ENCODE data around the gene LRRC43.

The LRRC43 gene, protein sequence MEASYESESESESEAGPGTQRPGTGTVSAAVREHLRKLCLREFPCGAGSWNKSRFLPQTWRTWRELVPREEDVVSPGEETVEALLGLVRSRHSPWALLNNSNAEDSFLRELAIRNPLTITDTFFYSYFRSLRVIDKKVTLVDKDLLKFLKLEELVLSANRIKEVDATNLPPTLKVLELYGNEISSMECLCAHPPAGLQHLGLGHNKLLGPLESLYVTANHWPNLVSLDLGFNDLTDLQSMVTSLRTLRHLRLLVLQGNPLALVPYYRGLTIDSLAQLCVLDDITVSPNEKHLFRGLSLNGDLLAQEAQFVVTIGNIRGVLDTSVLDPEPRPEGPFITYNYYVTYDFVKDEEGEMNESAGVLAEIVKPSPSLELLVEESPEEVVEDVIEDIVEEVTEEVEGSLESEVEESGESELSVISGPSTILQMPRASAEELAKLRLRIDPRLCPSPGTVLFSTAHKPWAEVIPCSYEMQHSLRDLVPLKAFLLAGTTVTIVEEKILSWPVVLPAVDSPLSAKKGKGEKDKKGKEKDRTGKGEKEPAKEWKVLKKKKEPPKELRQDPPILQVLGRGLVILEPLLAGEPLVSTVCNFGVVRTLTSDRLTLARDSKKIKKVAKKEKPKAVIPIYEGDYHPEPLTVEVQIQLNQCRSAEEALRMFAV

DNA sequence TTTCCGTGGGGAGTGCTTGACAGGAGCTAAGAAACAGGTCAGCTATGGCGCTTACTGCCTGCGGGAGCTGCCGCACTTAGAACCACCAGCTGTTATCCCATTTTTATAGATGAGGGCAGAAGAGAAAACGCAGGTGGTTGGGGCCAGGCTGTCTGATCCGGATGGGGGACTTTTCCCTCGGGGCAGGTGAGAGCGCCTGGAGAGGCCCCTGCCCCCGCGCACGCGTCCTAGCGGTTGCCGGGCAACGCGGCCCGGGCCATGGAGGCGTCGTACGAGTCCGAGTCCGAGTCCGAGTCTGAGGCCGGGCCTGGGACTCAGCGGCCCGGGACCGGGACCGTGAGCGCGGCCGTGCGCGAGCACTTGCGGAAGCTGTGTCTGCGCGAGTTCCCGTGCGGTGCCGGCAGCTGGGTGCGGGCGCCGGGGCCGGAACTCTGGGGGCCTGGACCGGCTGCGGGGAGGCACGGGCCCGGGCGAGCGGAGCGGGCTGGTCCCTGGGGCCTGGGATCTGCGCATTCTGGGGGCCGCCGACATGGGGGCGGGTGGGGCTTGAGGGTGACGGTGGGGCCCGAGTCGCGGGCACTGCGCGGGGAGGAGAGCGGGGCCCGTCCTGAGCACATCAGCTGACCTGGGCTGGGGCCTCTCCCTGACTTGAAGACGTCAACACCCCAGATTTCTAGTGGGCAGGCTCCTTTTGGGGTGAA lies at the start of gene LRRC43:
Gene LRRC43, plus strand, starts transcription at position 237 of the 701 bp plus-strand sequence. Its CDS starts 22 bp downstream, at position 259.
- no peak for DNase-seq (ENCODE audit: low read depth)

DNA sequence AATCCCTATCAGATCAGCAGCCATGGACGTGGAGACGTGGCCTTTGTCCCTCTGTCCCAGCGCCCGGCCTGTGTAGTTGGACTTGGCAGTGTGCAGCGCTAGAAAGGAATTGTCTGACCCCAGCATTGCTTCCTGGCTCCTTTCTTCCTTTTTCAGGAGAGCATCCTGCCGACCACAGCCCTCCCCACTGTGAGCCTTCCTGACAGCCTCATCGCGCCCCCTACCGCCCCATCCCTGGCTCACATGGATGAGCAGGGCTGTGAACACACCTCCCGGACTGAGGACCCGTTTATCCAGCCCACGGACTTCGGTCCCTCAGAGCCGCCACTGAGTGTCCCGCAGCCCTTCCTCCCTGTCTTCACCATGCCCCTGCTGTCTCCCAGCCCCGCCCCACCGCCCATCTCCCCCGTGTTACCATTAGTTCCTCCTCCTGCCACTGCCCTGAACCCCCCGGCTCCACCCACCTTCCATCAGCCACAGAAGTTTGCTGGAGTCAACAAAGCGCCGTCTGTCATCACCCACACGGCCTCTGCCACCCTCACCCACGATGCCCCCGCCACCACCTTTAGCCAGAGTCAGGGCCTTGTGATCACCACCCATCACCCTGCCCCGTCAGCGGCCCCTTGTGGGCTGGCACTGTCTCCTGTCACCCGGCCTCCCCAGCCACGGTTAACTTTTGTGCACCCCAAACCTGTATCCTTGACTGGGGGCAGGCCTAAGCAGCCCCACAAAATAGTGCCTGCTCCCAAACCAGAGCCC lies 49.6 kb upstream of the LRRC43 start:
- no peak for DNase-seq (ENCODE audit: low read depth)

DNA sequence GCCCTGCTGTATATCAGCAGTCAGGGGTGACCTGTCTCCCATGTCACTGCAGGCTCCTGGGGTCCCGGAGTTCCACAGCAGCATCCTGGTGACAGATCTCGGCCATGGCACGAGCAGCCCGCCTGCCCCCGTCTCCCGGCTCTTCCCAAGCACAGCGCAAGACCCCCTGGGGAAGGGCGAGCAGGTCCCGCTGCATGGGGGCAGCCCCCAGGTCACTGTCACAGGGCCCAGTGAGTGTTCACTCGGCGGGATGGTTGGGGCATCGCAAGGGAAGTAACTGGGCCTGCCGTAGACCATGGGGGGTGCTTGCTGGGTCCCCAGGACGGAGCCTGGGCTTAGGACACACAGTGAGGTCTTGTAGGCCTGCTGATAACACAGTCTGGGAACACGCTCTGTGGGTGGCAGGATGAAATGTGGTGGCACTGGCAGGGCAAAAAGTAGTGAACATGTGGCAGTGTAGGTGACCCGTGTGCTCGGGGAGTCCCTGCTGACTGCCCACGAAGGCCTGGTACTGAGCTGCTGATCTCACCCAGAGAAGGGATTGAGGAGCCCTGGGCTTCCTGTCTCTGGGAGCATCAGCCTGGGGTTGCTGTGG lies 47.4 kb upstream of the LRRC43 start:
- no peak for DNase-seq (ENCODE audit: low read depth)

DNA sequence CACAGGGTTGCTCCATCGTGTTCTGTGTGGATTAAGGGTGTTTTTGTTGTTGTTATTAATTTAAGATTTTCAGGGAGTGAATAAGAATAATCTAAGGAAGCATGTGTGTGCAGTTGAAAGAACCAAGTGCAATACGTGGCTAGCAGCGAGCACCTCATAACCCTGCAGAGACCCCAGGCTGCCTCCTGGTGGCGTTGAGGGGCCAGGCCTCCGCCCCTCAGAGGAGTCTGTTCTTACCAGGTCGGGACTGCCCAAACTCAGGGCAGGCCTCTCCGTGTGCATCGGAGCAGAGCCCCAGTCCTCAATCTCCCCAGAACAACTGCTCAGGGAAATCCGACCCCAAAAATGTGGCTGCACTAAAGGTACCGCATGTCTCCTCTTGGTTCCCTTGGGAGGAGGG lies 45.7 kb upstream of the LRRC43 start:
- no peak for DNase-seq (ENCODE audit: low read depth)

DNA sequence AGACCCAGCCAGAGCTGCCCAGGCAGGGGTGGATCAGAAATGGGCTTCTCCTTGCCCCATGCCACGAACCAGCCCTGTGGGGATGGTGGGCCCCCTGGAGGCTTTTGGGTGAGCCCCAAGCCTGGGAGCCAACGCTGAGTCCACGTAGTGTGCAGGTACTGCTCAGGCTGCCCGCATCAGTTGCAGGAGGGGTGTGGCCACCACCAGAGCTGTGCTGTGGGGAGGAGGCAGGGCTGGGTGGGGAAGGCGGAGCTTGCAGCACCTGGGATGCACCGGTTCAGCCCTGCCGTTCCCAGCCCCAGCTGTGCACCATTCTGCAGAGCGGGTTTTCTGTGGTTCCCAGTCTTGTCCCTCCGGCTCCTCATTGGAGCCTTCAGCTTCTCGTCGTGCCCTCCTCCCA lies 45.2 kb upstream of the LRRC43 start:
- no peak for DNase-seq (ENCODE audit: low read depth)

DNA sequence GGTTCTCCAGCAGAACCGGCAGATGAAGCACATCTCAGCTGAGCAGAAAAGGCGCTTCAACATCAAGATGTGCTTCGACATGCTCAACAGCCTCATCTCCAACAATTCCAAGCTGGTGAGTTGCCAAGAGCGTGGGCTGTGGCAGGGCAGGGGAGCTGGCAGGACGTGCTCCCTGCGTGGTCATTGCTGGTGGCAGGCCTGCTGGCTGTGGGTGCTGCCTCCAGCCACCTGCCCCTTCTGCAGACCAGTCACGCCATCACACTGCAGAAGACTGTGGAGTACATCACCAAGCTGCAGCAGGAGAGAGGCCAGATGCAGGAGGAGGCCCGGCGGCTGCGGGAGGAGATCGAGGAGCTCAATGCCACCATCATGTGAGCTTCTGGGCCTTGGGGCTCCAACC lies 44.7 kb upstream of the LRRC43 start:
- no peak for DNase-seq (ENCODE audit: low read depth)

DNA sequence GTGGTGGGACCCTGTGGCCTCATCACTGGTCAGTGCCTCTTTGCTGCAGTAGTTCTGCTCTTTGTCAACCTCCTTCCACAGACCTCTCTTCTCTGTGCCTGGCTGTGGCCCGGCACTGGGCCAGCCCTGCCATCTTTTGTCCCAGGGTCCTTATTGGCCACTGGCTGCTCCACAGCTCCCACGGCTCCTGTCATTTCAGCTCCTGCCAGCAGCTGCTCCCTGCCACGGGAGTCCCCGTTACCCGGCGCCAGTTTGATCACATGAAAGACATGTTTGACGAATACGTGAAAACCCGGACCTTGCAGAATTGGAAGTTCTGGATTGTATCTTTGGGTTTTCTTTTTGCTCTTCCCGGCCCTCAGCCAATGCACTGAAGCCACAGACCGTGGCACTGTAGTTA lies 44.3 kb upstream of the LRRC43 start:
- no peak for DNase-seq (ENCODE audit: low read depth)

DNA sequence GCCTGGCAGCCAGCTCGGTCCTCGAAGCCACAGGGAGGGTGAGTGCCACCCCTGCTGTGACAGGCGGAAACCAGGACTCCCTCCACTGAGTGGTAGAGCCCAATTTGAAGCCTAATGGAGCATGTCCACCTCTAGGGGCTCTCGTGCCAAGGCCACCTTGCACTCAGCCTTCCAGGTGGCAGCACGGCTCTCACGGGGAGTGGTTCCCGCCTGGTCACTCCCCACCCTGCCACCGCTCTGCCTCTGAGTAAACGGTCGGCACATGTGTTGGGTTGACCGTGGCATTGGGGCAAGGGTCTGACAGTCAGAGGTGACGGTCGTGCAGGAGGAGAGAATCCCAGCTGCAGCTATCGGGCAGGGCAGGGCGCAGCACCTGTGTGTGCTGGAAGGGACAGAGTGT lies 43.7 kb upstream of the LRRC43 start:
- DNase-seq (ENCODE audit: low read depth): no peak

DNA sequence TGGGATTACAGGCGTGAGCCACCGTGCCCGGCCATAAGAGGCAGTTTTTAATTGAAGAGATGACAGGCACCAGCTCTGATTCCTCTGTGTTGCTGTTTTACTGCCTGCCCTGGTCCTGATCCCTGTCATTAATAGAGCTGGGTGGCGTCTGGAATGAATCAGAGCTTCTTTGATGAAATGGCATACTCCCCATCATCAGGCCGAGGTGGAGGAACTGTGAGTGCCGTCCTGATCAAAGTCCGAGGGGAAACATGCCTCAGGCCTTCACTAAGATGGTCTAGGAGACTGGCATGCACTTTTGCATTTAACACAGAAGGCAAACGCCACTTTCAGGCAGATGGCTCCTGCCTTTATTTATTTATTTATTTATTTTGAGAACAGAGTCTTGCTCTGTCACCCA lies 43.0 kb upstream of the LRRC43 start:
- no peak for DNase-seq (ENCODE audit: low read depth)

DNA sequence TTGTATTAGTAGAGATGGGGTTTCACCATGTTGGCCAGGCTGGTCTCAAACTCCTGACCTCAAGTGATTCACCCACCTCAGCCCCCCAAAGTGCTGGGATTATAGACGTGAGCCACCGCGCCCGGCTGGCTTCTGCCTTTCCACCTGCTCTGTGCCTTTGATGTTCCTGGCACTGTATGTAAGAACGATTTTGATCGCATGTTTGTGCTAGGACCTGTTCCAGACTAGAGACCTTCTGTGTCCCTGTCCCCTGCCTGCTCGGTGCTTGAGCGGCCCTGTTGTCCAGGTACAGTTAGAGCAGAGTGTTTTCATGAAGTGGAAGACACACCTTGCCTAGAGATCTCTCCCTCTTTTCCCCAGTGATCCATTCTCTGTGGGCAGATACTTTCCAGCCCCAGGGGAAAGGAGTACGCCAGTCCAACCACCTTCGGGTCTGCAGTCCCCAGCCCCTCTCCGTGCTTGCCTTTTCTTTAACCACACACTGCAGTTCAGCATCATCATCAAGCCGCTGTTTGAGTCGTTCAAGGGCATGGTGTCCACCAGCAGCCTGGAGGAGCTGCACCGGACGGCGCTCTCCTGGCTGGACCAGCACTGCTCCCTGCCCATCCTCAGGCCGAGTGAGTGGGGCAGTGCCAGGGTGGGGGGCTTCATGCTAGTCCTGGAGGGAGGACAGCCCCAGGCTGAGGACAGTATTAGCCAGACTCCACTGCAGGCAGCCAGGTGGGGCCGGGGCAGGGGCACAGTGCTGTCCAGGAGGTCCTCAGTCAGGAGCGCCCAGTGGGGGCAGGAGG lies 42.3 kb upstream of the LRRC43 start:
- no peak for DNase-seq (ENCODE audit: low read depth)

DNA sequence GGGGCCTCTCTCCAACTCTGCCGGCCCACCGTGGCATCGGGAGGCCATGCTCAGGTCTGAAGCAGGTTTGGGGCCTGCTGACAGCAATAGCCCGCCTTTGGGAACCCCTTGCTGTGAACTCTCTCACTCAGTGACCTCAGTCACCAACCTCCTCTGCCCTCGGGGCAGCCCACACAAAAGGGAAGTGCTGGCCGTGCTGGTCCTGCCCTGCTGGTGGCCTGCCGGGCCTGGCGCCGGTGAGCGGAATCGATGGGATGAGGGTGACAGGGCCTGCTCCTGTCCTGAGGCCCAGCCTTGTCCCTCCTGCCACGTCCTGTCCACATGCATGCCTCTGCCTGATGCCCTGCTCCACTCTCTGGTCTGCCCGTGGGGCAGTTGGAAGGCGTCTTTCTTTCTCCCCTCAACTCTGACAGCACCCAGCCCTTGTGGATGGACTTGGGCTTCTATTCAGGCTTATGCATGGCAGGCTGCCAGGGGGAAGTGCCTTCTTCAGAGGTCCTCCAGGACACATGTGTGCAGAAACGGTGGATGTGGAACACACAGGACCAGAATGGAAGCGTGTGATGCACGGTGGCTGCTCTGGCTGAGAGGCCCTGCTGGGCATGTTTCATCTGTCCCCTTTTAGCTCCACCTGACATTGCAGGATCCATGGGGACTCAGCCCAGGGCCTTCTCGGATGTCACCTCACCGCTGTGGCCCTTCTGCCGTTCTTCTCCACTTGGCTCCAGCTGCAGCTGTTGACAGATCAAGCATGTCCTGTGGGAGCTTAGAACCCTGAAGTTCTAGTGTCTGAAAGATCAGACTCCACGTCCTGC lies 40.8 kb upstream of the LRRC43 start:
- no peak for DNase-seq (ENCODE audit: low read depth)

DNA sequence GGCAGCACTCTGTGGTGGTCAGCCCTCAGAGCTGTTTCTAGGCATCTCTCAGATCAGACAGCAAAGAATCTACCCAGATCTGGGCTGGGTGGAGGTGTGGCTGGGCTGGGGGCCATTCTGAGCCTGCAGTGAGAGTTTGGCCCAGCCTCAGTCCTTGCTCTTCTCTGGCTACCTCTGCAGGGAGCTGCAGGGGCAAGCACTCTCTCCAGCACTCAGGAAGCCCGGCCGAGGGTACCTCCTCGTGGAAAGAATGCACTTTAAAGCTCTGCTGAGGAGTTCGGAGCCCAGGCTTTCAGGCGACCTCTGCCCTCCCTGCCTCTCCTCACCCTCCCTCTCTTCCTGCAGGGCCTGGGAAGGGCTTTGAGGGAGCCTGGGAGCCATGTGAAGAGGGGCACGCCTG lies 40.1 kb upstream of the LRRC43 start:
- no peak for DNase-seq (ENCODE audit: low read depth)

DNA sequence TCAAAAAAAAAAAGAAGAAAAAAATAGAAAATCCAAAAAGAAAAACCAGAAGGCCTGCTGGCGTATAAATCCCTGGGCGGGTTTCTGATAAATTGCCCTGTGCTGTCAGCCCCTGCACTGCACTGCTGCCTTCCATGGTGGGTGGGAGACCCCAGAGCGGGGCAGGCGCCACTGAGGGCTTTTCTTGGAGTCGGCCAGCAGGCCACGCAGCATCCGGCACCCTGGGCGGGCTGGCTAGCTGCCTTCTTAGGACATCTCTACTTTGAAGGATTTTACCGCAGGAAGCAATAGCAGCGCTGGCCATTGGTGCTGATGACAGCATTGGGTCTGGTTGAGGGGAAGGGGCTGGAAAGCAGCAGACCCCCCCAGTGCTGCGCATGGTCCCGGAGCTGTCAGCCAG lies 38.0 kb upstream of the LRRC43 start:
- DNase-seq (ENCODE audit: low read depth): no peak

DNA sequence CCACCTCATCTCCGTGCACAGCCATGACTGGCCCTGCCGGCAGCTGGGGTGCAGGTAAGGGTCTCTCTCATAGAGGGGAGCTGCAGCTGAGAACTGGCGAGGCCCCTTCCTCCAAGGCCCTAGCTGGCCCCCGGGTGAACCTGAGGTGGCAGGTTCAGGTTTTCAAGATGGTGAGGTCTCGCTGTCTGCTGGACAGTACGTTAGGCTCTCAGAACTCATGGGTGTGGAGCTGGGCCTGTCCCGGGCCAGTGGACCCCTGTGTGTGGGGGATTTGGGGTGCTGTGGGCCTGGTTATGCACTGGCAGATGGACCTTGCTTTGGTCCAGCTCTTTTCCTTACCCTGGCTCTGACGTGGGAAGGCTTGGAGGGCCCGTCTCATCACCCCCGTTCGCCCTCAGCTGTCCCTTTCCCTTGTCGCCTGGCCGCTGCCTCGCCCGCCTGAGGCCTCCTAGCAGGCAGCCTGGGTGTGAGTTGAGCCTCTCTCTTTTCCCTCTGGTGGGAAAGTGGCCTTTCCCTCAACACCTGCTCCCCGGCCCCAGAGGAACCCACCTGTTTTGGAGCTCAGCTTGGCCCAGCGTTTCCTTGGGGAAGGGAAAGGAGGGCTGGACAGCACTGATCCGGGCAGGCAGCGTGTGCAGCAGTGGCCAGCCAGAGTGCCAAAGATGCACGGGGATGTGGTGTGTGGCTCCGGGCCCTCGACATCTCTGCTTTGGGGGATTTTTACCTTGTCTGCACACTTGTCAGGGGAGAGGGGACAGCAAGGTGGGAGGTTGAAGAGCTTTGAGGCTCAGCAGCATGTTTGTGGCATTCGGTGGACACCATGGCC lies 37.2 kb upstream of the LRRC43 start:
- DNase-seq (ENCODE audit: low read depth): no peak

DNA sequence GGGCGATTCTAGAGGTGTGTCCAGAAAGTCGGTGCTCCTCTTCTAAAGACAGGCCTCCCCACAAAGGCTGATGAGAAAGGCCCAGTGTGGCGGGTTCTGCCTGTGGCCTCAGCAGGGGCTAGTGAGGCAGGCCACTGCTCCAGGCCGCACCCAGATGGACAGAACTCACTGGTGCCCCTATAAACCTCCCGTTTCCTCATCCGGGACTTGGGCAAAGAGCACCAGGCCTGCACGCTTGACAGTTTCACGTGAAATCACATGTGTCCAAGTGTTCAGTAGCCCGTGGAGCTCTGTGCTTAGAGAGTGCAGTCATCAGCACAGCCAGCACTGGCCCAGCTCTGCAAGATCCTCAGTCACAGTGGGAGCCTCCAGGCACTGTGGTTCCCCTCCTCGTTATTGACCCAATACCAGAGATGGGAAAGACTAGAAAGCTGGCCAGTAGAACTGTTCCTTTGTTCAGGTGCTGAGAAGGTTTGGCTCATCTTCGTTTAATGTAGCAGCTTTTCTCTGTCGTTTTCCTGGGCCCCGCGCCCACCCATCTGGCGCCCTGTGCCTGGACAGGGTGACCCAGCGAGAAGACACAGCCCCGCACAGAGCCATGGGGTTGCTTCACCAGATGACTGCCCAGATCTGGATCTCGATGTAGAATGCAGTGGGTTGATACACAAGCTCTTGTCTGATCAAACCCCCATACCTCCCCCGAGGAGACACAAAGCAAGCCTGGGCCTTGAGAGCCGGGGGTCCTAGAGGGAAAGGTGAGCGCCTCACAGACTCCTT lies 35.2 kb upstream of the LRRC43 start:
- no peak for DNase-seq (ENCODE audit: low read depth)

DNA sequence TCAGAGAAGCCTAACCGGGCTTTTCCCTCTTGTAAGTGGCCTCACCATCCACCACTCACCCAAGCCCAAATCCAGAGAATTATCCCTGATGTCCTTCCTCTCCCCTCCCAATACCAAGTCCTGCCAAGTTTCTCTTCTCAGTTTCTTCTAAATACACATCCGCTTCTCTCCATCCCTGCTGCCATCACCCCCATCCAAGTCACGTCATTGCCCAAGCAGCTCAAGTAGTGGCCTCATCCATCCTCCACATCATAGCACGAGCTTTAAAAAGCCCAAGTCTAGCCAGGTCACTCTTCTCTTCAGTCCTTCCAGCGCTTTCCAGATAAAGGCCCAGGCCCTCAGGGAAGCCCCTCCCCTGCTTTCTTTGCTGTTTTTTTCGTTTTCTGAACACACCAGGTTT lies 34.3 kb upstream of the LRRC43 start:
- no peak for DNase-seq (ENCODE audit: low read depth)

DNA sequence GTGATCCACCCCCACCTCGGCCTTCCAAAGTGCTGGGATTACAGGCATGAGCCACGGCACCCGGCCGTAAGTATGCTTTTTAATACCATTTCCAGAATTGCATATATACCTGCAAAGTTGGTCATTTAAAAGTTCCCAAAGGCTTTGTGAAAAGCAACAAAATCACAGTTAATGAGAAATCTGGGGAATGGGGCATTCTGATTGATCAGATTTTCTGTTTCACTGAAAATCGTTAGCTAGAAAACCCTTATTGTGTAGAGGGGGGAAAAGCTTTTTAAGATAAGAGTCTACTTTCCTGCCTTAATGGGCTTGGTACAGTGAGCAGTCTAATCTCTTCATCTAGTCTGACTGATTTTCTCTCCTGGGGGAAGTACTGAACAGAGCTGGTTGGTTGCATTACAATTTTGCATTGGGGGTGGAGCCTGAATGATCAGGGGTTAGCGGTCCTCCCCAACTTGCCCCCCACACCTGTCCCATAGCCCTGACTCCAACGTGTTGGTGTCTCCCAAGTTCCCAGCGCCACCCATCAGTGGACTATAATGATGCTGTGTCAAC lies 32.7 kb upstream of the LRRC43 start:
- no peak for DNase-seq (ENCODE audit: low read depth)

DNA sequence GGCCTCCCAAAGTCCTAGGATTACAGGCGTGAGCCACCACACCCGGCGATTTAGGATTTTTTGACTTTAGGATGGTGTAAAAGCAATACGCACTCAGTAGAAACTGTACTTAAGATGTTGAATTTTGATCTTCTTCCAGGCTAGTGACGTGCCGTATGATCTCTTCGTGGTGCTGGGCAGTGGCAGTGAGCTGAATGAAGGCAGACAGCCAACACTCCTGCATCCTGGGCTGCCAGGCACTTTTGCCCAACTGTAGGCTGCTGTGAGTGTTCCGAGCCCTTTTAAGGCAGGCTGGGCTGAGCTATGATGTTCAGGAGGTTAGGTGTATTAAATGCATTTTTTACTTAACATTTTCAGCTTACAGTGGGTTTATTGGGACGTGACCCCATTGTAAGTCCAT lies 30.2 kb upstream of the LRRC43 start:
- DNase-seq (ENCODE audit: low read depth): no peak

Measured in non-pigmented ciliary epithelial cell (primary cell).